Ovary (tissue), 9 donors: ENCODE measurements around the gene PTRH2. TPM values are rescaled to one million over a fixed set of nuclear protein-coding genes. Genes with fewer than 3 reads are reported as not detected.

Experiments
- DNase-seq, 5 donors: peaks; one replicate each; pipeline ENCODE4 v3.0.0-alpha.2; 2019 to 2020
- H3K27ac ChIP-seq, 2 donors: fragments of 200-600 bp; one replicate each; pipeline versions ENCODE4 v1.5.1 to v1.8.0; 2019 to 2022
- H3K27me3 ChIP-seq: fragments of 200-600 bp; one replicate; pipeline ENCODE4 v1.8.0; 2022
- H3K36me3 ChIP-seq: fragments of 200-600 bp; sonication (generic); one replicate; pipeline ENCODE4 v1.5.1; 2019
- H3K4me1 ChIP-seq: one replicate; pipeline ENCODE4 v1.8.1; 2013; ENCODE audit warnings: mild to moderate bottlenecking, moderate library complexity; ENCODE audit not compliant: insufficient read depth
- H3K4me3 ChIP-seq: fragments of 200-600 bp; sonication (generic); one replicate; pipeline ENCODE4 v1.5.1; 2017
- H3K9me3 ChIP-seq, 2 donors: fragments of 200-600 bp in 1 of 2; sonication (generic) in 1 of 2; one replicate each; pipeline versions ENCODE4 v1.5.1 to v1.8.1; 2013 to 2019; ENCODE audit warnings: mild to moderate bottlenecking in 1 of 2, moderate library complexity in 1 of 2
- EP300 ChIP-seq: sonication (generic); formaldehyde crosslinking; IDR thresholded peaks from one replicate; pipeline ENCODE4 v1.6.1; 2017; ENCODE audit warnings: antibody characterized with exemption
- POLR2A ChIP-seq: fragments of 450-650 bp; IDR thresholded peaks from one replicate; pipeline ENCODE4 v1.6.1; 2017; ENCODE audit warnings: antibody characterized with exemption, mild to moderate bottlenecking, moderate library complexity
- WGBS, 3 donors: extraction: QIAGEN DNeasy Blood & Tissue Kit in 1 of 3; methylation state at CpG; one replicate each; pipeline versions ENCODE4 v1.1.5 to v1.1.7; 2013 to 2017; 5-methylcytosine and 5-hydroxymethylcytosine counted together
- intact Hi-C, 4 donors: fragments of 100-400 bp; cut with DNase I; formaldehyde crosslinking; loops; one replicate each; pipeline versions ENCODE4 v1.11.0 to v1.15.1; 2022 to 2023
- polyA plus RNA-seq, 2 donors: library from polyadenylated mRNA; stranded (reverse); fragments of 200-250 nt in 1 of 2; fragments of 350-450 nt in 1 of 2; fragmentation: Illumina TruSeq in 1 of 2; extraction: RNeasy Lipid Tissue Mini Kit (QIAGEN cat#74804) in 1 of 2; gene quantifications; one replicate each; pipeline ENCODE4 v1.2.3, GENCODE V29; 2013 to 2014
- total RNA-seq, 7 donors: library from RNA; depleted of rRNA in 2 of 7; stranded (reverse); fragments of >200 nt in 2 of 7; fragmentation: NEBNext Ultra II Directional in 3 of 7; extraction: Animal tissue kit (Norgen Biotek cat#: 25700) in 3 of 7; gene quantifications; one replicate each; pipeline versions ENCODE4 v1.1.0 to v1.2.4, GENCODE V29; 2016 to 2023
- TF ChIP-seq, protein P1 (sequence below), 3 donors: fragments of 450-650 bp in 2 of 3; fragments of 200-600 bp in 1 of 3; IDR thresholded peaks; one replicate each; pipeline versions ENCODE4 v1.5.1 to v1.8.0; 2016 to 2022; ENCODE audit warnings: antibody characterized with exemption in 3 of 3, mild to moderate bottlenecking in 1 of 3
- donor health status: DM: no; HTN: no; CAD: no; lungs with moderate emphysema.
- donor health status: DM: no; HTN: no; CAD: no.
- donor health status: Bipolar disorder and iron deficiency.
- donor health status: DM: yes; HTN: yes; CAD: no.
- donor health status: DM: no; HTN: no; CAD: no.
- donor health status: DM: yes; HTN: yes; CAD: no.

Gene PTRH2
- total and polyA plus RNA-seq, 9 donors = 11.9 to 28.2 (median 20.0) TPM

DNA sequence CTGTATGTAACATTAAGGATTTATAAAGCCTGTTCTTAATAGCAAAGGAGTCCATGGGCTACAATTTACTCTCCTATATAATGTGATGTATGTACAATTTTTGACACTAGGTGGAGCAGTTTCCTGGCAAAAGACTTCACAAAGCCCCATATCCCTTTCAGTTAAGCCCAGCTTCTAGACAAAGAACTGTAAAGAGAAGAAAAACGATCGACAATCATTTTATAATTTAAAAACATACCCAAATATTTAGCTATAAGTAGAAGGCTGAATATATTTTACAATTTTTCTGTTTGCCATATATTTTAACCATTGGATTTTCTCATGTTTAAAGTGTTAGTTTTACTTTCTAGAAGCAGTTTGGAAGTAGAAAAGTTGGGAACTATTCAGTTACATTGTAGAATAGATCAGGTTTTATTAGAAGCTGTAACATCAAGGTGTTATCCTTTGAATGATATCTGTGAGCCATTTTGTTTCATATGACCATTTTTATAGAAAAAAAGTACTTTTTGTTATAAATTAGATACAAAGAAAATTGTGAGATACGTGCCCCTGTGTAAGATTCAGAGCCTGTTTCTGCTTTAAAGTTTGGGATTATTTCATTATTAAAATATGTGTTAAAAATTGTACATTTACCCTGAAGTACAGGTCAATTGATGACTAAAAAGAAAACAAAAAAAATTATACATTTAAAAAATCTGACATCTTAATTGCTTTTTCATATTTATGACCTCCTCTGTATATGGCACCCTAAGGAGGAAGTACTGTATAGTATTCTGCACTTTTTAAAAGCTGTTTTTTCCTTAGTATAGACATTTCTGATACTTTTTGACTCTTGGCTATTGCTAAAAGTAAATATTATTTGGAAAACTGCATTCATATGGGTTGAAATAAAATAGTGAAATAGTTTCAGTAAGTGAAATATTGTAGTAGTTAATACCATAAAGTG, 46.6 kb upstream of the PTRH2 start:
- TF ChIP-seq, protein P1, sequence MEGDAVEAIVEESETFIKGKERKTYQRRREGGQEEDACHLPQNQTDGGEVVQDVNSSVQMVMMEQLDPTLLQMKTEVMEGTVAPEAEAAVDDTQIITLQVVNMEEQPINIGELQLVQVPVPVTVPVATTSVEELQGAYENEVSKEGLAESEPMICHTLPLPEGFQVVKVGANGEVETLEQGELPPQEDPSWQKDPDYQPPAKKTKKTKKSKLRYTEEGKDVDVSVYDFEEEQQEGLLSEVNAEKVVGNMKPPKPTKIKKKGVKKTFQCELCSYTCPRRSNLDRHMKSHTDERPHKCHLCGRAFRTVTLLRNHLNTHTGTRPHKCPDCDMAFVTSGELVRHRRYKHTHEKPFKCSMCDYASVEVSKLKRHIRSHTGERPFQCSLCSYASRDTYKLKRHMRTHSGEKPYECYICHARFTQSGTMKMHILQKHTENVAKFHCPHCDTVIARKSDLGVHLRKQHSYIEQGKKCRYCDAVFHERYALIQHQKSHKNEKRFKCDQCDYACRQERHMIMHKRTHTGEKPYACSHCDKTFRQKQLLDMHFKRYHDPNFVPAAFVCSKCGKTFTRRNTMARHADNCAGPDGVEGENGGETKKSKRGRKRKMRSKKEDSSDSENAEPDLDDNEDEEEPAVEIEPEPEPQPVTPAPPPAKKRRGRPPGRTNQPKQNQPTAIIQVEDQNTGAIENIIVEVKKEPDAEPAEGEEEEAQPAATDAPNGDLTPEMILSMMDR (IDR thresholded peaks at IDR 0.05) = peak; percentile 56 to 82 (median 76)
- no peak for TF ChIP-seq EP300
- no peak for DNase-seq
- Histone ChIP-seq H3K4me1 (peaks cover 5% of the 10 kb centered on the region), H3K27ac (no peak overlapping the region), H3K4me3 (no peak overlapping the region), H3K27me3 (no peaks in the 10 kb centered on the region), H3K9me3 (no peaks in the 10 kb centered on the region), H3K36me3 (no peaks in the 10 kb centered on the region)
- intact Hi-C loops = loop anchor here in 1 of 4 donors (5.0 kb wide), 1 partner anchor 99 kb away; no protein-coding TSS in a partner anchor
- 21 to 24% (median 21%) methylated on average over 3 of the region's 3 CpGs for whole genome bisulfite sequencing, 3 donors

- Histone ChIP-seq H3K9me3 (no peaks in the 10 kb centered on the region), H3K4me1 (peaks cover 5% of the 10 kb centered on the region), H3K36me3 (no peaks in the 10 kb centered on the region), H3K4me3 (no peak overlapping the region), H3K27me3 (no peaks in the 10 kb centered on the region), H3K27ac (no peak overlapping the region)
- intact Hi-C loops = loop anchor here in 1 of 4 donors (5.0 kb wide), 1 partner anchor 99 kb away; no protein-coding TSS in a partner anchor
- no peak for DNase-seq
- TF ChIP-seq, protein P1 (IDR thresholded peaks at IDR 0.05) = no peak
- TF ChIP-seq EP300 (no peak), POLR2A (no peak)
- 77 to 92% (median 81%) methylated on average over 7 of the region's 7 CpGs for WGBS, 3 donors
Measured at GRCh38 chr17:59752922-59753321, 45.7 kb upstream of the PTRH2 start.

DNA sequence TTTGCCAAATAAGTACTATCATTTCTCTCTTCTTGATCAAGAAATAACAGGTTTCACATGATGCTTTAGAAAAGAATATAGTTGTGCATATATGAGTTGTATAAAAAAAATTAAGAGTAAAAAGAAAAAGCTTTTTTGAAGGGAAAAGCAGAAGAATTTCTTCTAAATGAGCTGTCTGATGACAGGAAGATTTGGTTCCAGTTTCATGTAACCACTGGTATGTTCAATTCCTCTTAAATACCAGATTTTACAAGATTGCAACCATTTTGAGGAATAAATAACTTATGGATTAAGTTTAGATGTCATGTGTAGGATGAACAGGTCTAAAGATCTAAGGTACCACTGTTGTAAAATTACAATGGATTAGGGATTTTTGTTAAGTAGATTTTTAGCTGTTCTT, 45.2 kb upstream of the PTRH2 start:
- intact Hi-C loops = loop anchor here in 1 of 4 donors (5.0 kb wide), 1 partner anchor 100 kb away; no protein-coding TSS in a partner anchor
- DNase-seq = no peak
- H3K27ac ChIP-seq = no peak overlapping the region
- no peaks in the 10 kb centered on the region for H3K36me3 ChIP-seq
- no peaks in the 10 kb centered on the region for H3K27me3 ChIP-seq
- H3K4me1 ChIP-seq = peaks cover 5% of the 10 kb centered on the region
- no peaks in the 10 kb centered on the region for H3K9me3 ChIP-seq
- H3K4me3 ChIP-seq = no peak overlapping the region
- TF ChIP-seq EP300 (no peak), POLR2A (no peak)
- TF ChIP-seq, protein P1 (IDR thresholded peaks at IDR 0.05) = no peak

GRCh38 chr17:59751955-59752413, 44.8 kb upstream of the PTRH2 start:
- peaks cover 5% of the 10 kb centered on the region for H3K4me1 ChIP-seq
- no peak overlapping the region for H3K4me3 ChIP-seq
- intact Hi-C loops = loop anchor here in 1 of 4 donors (5.0 kb wide), 1 partner anchor 100 kb away; no protein-coding TSS in a partner anchor
- no peaks in the 10 kb centered on the region for H3K9me3 ChIP-seq
- H3K27me3 ChIP-seq = no peaks in the 10 kb centered on the region
- no peak for TF ChIP-seq EP300
- no peak for TF ChIP-seq POLR2A
- TF ChIP-seq, protein P1 (IDR thresholded peaks at IDR 0.05) = no peak
- no peak overlapping the region for H3K27ac ChIP-seq
- no peaks in the 10 kb centered on the region for H3K36me3 ChIP-seq
- 92 to 94% (median 93%) methylated on average over 11 of the region's 11 CpGs for WGBS, 3 donors
- DNase-seq = no peak
